22Rv1 (cell line): ENCODE results near the gene DBN1.

Source experiments
- CTCF ChIP-seq: fragments of 450-650 bp; IDR thresholded peaks from 2 replicates; pipeline ENCODE4 v1.5.1; 2017; ENCODE audit warnings: mild to moderate bottlenecking
- ZFX ChIP-seq: fragments of 450-650 bp; IDR thresholded peaks from 2 replicates; pipeline ENCODE4 v1.6.1; 2017; ENCODE audit warnings: antibody characterized with exemption, borderline replicate concordance

- TF ChIP-seq CTCF, result peak; percentile 54
- no peak for TF ChIP-seq ZFX
Observed at GRCh38 chr5:177497292-177498012, 24.0 kb upstream of the DBN1 start, which contains the start of gene PDLIM7.
